Activated CD8-positive, alpha-beta memory T cell treated with anti-CD3 and anti-CD28 coated beads, Interleukin-2, amount 50 U/mL, for 1 hour (primary cell): ENCODE results near the gene SPARC.

ENCODE experiments used
- DNase-seq: peaks from one replicate; pipeline ENCODE4 v3.0.0-alpha.2; 2020; ENCODE audit errors: extremely low read depth

The SPARC gene

GRCh38 chr5:151624476-151624875 lies 62.2 kb downstream of the SPARC start:
- no peak for DNase-seq

- no peak for DNase-seq
Observed at GRCh38 chr5:151622367-151623088, 64.2 kb downstream of the SPARC start.

- no peak for DNase-seq
Observed at GRCh38 chr5:151620461-151620840, 66.3 kb downstream of the SPARC start.

- DNase-seq: no peak
Observed at GRCh38 chr5:151619812-151620460, 66.8 kb downstream of the SPARC start.

- no peak for DNase-seq
Observed at GRCh38 chr5:151618907-151619306, 67.8 kb downstream of the SPARC start.

DNA sequence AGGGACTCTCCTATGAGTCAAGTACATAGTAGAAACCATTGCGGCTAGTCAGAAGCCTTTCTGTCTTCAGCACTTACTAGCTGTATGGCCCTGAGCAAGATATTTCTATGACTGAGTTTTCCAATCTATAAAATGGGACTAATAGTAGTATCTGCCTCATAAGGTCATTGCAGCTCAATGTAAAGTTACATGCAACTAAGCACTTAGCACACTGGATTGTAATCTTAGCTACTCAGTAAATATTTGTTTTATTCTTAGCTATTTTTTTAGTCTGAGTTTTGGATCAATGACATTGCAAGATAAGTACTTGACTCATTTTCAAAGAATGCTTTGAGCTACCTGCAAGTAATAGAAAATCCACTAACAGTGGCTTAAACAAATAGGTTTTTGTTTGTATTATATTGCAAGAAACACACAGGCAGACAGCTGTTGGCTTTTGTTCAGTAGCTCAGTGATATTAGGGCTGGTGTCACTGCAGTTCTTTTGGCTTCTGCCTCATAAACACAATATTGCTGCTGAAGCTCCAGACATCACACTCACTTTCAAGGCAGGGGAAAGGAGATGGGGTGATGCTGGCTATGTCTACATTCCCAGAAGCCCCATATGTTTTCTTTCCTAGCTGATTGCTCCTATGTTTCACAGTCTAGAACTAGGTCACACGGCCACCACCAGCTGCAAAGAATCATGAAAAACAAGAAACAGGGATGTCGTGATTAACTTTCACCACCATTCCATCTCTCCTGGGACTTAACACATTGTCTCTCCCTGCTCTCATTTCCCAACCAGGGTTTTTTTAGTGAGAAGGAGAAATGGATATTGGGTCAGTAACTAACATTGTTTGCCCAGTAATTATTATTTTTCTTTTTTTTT lies 68.6 kb downstream of the SPARC start:
- no peak for DNase-seq

DNA sequence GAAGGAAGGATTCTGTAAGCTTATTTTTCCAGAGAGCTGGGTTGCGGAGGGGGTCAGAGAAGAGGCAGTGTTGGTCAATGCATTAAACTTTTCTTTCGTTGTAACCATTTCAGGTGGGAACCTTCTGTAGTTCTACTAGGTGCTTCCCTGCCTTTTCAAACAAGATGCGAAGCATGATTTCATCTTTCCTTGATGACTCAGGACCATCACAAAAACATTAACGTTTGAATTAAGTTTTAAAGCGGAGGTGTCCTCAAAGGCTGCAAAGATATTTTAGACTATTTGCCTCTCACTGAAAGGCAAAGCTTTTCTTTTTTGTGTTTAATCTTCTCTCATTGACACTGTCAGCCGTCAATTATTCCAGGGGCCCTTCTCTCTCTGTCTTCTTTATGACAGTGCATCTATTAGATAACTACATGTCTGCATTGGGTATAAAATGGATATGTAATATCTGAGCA lies 69.3 kb downstream of the SPARC start:
- DNase-seq: no peak

DNA sequence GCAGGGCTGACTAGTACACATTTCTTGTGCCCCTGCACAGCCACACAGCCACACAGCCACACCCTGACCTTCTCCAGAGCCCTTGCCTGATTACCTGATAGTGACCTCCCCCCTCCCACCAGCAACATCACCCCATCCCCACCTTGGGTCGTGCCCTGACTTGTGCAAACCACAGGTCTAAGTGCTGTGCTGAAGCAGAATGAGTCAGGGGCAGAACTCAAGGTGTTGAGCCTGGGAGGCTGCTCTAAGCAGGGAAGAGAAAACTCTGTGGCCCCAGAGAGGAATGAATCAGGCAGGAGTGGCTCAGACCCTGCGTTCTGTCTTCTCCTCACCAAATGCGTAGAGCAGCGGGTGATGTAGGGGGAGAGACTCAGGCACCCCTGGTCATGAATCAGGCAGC lies 71.3 kb downstream of the SPARC start:
- DNase-seq: no peak

DNA sequence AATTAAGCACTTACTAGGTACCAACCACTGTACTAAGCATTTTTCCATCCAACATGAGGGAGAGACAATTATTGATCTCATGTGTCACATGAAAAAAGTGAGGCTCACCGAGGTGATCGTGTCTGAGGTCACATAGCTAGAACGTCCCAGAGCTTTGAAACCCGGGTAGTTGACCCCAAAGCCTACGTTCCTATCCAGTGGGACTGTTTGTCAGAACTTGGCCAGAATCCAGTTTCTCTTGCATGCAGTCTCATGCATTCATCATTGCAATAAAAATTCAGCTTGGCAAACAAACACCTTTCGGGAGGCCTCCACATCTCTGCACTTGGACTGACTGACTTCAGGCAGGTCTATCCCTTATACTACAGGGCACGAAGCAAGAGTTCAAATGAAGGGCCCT lies 72.2 kb downstream of the SPARC start:
- DNase-seq: no peak

- no peak for DNase-seq
Observed at GRCh38 chr5:151612689-151613427, 73.9 kb downstream of the SPARC start.

- DNase-seq: no peak
Observed at GRCh38 chr5:151611127-151611775, 75.5 kb downstream of the SPARC start.
